GM21515 (cell line): ENCODE results near the gene HAGH.
"Not testable (repeated sequence)": the region's sequence is repeated elsewhere in the genome, so short reads cannot be mapped to it uniquely, and the experiment has no call there.

Source experiments
- ATAC-seq: cut with Tn5 transposase; IDR thresholded peaks from one replicate; pipeline ENCODE4 v1.9.1; 2021; ENCODE audit not compliant: unreplicated experiment

The HAGH gene

DNA sequence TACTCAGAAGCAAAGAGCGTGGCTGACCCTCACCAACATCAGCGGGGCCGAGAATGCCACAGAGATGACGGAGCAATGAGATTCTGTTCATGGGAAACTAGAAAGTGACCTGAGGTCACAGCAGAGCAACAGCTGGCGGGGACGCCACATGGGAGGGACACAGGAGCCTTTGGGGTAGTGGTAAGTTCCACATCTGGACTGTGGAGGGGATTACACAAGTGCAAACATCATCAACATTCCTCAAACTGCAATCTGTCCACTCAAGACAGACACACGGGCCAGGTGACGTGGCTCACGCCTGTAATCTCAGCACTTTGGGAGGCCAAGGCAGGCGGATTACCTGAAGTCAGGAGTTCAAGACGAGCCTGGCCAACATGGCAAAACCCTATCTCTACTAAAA lies 11.2 kb downstream of the HAGH start:
- no peak for ATAC-seq

DNA sequence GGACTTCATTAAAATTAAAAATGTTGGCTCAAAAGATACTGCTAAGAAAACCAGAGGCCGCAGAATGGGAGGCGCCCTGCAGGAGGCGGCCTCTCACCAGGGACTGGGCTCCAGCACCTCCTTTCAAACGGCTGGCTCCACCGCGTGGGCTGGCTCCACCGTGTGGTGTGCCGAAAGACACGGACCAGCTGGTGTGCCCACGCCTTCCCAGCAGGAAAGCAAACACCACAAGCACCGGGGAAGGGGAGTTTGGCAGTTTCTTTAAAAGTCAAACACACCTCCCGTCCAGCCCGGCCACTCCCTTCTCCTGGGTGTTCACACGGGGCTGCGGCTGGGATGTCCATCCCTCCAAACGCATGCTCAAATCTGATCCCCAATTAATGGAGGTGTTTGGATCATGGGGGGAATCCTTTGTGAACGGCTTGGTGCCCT lies 13.9 kb downstream of the HAGH start:
- ATAC-seq: no peak

DNA sequence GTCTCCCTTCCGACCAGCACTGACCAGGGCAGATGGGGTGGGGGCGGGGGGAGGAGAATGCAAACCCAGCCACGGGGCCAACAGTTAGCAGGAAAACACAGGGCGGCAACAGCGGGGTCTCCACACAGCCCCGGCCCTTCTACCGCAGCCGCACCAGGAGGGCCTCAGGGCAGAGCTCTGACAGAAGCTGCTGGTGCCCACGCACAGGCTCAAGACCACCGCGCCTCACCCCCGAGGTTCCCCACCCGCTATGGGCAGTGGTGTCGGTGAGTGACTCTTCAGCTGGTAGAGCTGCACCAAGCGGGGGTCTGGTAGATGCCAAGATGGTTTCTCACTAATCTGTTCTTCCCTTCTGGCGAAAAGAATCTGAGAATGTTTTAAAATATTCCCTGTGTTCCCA lies 16.1 kb downstream of the HAGH start:
- ATAC-seq: no peak

DNA sequence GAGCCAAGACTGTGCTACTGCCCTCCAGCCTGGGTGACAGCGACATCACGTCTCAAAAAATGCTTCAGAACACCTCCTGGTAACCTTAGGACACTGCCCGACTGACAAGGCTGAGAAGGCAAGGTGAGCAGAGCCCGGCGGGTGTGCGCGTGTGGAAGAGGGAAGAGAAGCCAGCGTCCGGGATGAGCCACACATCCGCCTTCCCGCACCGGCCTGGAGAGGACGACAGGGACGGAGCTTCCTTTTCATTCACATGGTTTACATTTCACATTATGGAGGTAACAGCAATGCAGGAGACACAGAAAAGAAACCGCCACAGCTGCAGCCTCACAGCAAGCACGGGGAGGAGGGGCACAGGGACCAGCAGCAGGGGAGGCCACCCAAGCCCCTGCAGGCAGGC lies 16.5 kb downstream of the HAGH start:
- no peak for ATAC-seq

DNA sequence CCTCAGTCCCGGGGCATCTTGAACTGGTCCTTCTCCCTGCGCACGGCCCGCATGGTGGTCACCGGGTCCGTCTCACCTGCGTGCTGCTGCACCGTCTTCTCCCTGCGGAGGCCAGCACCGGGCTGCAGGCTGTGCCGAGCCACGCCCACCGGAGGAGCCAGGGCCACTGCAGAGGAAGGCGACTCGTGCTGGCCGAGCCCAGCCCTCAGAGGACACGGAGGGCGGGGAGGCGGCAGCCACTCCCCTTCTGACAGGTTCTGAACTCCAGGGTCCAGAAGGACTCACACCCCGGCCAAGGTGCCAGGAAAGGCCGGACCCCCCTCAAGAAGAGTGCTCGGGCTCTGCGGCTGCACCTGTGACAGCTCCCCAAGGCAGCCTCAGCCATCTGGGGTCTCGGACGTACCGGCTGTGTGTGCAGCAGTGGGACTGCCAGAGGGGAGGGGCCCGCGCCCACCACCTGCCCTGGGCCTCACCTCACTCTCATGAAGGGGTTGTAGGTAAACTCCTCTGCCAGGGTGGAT lies 17.3 kb downstream of the HAGH start:
- no peak for ATAC-seq

DNA sequence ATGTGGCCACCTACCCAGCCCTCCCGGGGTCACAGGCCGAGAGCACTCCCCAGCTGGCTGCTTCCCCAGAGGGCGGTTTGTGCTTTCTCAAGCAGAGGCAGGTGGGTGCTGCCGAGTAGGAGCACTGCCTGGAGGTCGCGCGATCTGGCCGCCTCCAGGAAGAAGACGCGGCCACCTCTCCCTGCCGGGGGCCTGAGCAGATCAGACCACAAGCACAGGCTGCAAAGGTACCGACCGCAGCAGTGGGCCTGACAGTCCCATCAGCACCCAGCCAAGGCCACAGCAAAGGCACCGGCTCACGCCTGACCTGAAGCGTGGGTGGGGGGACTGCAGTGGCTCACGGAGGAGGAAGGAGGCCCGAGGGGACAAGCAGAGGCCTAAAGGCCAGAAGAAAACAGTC lies 17.9 kb downstream of the HAGH start:
- ATAC-seq: no peak

DNA sequence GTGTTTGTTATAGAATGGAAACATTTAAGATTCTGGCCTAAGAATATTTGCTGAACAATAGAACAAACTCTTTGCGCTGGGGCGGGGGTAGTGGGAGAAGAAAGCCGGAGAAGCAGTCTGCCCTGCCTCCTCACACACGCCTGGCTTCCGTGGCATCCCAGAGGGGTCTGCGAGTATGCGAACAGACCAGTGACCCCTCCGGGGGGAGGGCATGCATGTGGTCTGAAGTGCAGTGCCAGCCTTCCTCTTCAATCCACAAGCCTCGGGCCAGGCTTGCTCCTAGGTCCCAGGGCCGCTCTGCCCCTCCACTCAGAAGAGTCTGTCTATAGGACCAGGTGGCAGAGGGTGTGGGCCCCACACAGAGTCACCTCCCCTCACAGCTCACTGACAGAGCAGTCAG lies 19.0 kb downstream of the HAGH start:
- ATAC-seq: no peak

DNA sequence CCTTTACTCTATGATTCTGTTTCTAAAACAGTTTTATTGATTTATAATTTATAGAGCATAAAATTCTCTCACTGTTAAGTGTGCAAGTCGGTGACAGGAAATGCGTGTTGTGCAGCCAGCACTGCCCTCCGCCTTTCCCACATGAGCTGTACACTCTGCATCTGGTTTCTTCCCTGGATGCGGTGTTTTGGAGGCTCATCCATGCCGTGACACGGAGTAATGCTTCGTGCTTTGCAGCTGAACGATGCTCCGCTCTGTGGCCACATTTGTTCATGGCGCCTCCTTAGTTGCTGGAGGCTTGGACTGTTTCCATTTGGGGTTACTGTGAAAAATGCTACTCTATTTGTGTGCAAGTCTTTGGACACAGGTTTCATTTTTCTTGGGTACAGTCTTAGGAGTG lies 25.9 kb downstream of the HAGH start:
- ATAC-seq: no peak

DNA sequence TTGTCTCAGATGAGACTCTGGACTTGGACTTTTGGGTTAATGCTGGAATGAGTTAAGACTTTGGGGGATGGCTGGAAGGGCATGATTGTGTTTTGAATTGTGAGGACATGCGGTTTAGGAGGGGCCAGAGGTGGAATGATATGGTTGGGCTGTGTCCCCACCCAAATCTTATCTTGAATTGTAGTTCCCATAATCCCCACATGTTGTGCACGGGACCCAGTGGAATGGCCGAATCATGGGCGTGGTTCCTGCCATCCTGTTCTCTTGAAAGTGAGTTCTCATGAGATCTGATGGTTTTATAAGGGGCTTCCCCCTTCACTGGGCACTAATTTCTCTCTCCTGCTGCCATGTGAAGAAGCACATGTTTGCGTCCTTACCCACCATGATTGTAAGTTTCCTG lies 27.4 kb downstream of the HAGH start:
- not testable (repeated sequence) for ATAC-seq

DNA sequence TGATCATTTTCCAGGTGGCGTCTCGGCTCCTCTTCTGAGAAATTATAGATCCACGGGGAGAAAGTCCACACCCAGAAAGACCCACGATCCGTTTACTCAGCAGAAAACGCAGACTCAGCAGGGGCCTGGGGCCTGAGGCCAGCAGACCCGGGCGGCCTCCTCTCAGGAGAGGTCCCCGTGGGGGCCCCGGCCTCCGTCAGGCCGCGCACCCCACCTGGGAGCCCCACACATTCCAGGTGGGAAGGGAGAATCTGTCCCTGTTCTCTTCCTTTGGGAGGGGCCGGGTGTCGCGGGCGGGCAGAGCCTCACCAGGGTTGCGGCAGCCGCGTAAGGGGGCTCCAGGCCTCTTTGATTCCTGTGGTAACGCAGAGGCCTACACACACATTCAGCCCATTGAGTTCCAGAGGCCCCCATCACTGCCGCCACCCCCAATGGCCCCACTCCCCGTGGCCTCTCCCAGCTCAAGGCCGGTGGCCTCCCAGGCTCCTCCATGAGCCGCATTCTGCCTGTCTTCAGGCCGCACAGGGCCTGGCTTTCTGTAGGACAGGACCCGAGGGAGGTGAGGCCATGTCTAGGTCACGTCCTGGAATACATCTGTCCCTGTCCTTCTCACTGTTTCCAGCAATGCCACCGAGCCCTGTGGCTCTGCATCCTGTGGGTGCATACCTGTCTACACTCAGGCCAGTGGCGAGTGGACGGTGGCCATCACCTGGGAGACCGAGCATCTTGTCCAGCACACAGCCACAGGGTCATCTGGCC lies 31.5 kb downstream of the HAGH start:
- ATAC-seq: no peak

DNA sequence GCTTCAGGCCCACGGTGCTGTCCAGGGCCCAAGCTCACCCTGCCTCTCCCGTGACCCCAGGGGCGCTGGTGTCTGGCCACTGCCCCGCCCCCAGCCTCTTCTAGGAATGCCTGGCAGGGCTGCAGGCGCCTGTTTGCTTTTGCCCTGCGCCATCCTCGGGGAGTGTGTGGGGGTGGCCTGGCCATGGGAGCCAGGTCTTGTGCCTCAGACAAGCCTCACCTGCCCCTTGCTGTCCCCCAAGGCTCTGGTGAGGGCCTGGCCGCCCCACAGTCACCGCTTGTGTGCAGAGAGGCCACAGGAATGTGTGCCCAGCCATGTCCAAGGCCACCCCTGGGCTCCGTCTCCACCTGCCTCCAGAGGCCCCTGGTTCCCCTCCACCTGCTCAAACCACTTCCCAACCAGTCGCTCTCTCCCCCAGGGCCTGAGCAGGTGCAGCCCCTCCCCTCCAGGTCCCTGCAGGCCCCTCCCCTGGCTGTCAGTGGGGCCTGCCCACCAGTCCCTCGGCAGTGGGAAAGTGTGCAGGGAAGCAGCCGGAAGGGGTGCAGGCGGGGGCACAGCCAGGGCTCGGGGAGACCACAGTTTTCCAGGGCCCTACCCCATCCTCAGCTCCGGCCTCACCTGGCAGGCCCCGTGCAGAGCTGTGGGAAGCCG lies 32.3 kb downstream of the HAGH start:
- no peak for ATAC-seq

DNA sequence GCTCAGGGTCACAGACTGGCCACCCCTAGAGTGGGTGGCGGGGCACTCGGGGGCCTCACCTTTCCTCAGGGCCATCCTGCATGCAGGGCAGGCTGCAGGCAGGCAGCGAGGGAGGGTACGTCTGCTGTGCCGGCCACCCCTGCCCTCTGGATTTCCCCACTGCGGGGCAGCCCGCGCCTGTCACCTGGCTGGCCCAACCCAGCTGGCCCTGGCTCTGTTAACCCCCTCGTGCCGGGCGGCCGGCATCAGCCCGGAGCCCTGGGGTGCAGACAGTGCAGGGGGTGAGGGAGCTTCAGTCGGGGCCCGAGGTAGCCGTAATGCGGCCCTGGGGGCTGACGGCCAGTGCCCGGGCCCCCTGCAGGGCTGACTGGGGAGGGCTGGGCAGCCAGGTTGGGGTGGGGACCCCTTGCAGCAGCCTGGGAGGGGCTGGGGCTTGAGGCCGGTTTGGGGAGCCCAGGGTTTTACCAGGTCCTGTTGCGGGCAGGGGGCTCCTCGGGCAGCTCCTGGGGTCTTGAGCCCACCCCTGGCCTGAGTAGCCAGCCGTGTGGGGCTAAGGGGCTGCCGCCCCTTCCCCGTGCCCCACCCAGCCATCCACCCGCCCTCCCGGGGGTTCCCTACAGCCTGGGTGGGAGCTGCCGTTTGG lies 32.9 kb downstream of the HAGH start, which contains the start of gene IGFALS:
Gene IGFALS, minus strand, starts transcription at position 128 of the 643 bp plus-strand sequence. Its CDS starts 53 bp downstream, at position 75.
- no peak for ATAC-seq

DNA sequence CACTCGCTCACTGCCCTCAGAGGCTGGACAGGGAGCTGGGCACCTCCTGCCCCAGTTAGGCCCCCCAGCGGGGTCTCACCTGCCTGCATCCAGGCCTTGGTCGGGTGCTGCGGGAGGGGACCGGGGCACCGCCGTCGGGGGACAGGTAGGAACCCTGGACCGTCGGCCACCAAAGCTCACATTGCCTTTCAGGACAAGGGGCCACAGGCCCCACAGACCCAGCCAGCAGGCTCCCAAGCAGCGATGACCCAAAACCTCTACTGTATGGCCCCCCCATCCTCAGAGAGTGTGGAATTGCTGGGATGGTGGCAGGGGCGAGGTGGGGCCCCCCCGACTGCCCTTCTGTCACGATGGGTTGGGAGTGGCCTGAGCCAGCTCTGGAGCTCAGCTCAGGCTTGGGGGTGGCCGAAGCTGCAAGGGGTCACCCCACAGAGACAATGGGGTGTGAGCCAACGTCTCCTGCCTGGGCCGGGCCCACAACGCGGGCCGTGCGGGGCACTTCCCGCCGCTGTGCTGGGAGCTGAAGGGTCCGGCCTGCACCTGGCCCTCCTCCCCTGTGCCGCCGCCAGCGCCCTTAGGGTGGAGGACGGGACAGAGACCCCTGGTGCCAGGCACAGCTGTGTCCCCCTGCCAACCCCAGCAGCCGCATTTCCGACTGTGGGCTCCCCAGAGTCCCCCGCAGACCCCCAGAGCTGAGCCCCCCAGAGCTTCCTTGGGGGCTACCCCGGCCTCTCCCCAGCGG lies 33.6 kb downstream of the HAGH start:
- no peak for ATAC-seq

DNA sequence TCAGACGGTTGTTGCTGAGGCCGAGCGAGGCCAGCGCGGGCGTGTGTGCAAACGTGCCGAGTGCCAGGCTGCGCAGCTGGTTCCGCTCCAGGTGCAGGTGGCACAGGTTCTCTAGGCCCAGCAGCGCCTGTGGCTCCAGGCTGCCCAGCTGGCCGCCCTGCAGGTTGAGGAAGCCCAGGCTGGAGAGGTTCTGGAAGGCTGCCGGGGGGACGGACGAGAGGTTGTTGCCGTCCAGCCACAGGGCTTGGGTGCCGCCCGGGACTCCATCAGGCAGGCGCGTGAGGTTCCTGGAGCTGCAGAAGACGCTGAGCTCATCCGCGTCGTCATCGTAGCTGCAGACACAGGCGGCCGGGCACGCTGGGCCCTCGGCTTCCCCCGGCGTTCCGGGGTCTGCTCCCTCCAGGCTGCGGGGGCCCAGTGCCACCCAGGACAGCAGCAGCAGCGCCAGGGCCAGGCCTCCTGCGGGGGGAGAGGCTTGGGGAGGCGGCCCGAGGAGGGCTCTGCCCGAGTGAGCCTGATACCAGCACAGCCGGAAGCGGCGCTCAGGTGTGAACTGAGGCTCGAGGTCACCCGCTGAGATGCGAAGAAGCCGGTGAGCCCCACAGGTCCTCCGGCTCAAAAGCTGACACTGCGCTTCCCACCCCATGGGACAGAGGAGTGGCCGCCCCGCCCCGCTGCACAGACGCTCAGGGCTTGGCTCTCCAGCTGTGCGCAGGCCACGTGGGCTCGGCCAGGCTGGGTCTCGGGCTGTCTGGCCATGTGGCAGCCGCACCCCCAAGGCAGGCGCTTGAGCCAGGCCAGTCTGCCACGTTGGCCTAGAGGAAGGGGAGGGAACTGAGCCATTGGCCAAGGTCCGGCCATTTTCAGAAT lies 34.4 kb downstream of the HAGH start:
- no peak for ATAC-seq

DNA sequence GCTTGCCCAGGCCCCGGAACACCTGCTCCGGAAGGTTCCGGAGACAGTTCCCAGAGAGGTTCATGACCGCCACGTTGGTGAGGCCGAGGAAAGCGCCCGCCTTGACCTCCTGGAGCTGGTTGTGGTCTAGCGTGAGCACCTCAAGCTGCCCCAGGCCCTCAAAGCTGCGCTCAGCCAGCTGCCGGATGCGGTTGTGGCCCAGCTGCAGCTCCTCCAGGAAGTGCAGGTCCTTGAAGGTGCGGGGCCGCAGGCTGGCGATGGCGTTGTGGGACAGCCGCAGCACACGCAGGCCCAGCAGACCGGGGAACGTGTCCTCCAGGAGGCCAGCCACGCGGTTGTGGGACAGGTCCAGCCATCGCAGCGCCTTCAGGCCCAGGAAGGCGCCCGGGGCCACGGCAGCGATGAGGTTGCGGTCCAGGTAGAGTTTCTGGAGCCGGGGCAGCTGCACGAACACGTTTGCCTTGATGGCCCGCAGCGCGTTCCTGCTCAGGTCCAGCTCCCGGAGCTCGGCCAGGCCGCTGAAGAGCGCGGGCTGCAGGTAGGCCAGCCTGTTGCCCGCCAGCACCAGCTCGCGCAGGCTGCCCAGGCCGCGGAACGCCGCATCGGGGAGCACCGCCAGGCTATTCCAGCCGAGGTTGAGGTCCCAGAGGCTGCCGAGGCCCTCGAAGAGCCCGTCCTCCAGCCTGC lies 35.2 kb downstream of the HAGH start:
- no peak for ATAC-seq

DNA sequence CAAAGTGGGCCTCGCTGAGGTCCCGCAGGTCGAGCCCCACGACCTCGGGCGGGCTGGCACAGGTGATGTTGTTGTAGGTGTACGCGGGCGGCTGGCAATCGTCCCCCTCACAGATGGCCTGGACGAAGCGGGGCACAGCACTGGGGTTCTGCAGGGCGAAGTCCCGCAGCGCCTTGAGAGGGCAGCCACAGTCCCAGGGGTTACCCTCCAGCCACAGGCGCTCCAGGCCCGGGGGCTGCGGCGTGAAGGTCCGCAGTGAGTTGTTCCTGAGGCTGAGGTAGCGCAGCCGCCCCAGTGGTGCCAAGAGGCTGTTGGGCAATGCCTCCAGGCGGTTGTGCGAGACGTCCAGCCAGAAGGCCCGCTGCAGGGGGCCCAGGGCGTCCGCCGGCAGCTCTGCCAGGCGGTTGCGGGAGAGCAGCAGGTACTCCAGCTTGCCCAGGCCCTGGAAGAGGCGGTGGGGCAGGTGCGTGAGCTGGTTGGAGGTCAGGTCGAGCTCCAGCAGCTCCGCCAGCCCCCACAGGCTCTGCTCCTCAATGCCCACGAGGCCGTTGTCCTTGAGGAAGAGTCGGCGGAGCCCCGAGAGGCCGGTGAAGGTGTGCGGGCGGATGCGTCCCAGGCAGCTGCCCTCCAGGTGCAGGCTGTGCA lies 35.9 kb downstream of the HAGH start:
- ATAC-seq: no peak

DNA sequence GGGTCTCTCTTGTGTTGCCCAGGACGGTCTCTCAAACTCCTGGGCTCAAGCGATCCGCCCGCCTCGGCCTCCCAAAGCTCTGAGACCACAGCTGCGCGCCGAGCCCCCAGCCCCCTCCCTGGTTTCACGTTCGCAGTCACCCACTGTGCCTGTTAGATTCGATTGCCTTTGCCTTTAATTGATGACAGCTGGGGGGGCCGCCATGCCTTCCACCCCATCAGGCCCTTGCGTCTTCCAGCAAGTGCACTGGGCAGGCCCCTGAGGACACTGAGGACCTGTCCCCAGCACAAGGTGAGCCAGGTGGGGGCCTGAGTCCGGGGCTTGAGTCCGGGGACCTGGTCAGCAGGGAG lies 36.4 kb downstream of the HAGH start:
- no peak for ATAC-seq

DNA sequence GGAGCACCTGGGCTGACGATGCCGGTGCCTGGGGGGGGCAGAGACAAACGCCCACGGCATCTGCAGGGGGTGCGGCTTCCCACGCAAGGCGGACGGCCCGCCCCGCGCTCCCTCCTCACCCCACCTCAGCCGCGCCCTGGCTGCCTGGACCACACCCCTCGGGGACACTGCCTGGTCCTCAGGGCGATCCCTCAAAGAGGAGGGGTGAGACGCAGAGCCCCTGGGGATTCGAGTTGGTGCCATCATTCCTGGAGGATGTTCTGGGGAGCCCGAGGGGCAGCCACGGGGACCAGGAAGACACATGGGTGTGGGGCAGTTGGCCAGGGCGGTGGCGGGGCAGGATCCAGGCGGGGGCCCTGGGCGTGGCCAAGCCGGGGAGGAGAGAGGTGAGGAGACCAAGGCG lies 37.0 kb downstream of the HAGH start:
- ATAC-seq: no peak

DNA sequence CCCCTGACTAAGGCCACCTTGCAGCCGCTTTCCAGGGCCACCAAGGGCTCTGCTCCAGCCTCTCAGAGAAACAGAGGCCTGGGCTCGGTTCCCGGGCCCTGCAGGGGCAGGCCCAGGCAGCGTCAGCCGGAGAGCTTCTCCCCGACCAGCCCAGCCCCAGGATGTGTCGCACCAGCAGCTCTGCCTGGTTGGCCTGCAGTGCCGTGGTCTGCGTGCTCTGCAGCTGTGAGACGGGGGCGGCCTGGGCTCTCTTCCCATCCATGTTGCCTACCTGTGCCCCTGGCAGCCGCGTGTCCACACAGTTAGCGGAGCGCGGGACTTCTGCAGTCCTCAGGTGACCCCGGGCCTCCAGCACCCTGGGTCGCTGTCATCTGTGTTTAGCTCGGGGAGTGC lies 37.9 kb downstream of the HAGH start:
- ATAC-seq: no peak
